AG04449 (cell line): ENCODE measurements around the gene OTUD1.
A peak's percentile ranks its signal among the peaks of the same experiment; 100 is the strongest.
"Not testable (repeated sequence)": the region's sequence is repeated elsewhere in the genome, so short reads cannot be mapped to it uniquely, and the experiment has no call there.

Experiments used
- CTCF ChIA-PET: fragments of 350-600 bp; formaldehyde crosslinking; extraction: SDS; loops from one replicate; lab custom pipeline; 2021; ENCODE audit warnings: antibody characterized with exemption; lab: Yijun Ruan, JAX
- POLR2A ChIA-PET: fragments of 400-600, 350-600 bp; formaldehyde crosslinking; extraction: SDS; loops from one replicate; lab custom pipeline; 2020; ENCODE audit warnings: antibody characterized with exemption, inconsistent platforms; lab: Yijun Ruan, JAX
- DNase-seq: peaks from one replicate; pipeline ENCODE4 v3.0.0-alpha.2; 2010; ENCODE audit warnings: low read depth, low spot score
- H3K4me3 ChIP-seq: 2 replicates; pipeline ENCODE4 v1.5.1; 2011; ENCODE audit warnings: low read depth, mild to moderate bottlenecking, control low read depth, low read length
- TF ChIP-seq, protein P1 (sequence below): IDR thresholded peaks from one replicate; pipeline ENCODE4 v1.5.1; 2011; ENCODE audit warnings: mild to moderate bottlenecking, moderate library complexity, low read length, control low read depth, inconsistent platforms; ENCODE audit not compliant: insufficient read depth; ENCODE audit errors: missing control alignments

OTUD1 gene, protein sequence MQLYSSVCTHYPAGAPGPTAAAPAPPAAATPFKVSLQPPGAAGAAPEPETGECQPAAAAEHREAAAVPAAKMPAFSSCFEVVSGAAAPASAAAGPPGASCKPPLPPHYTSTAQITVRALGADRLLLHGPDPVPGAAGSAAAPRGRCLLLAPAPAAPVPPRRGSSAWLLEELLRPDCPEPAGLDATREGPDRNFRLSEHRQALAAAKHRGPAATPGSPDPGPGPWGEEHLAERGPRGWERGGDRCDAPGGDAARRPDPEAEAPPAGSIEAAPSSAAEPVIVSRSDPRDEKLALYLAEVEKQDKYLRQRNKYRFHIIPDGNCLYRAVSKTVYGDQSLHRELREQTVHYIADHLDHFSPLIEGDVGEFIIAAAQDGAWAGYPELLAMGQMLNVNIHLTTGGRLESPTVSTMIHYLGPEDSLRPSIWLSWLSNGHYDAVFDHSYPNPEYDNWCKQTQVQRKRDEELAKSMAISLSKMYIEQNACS

DNA sequence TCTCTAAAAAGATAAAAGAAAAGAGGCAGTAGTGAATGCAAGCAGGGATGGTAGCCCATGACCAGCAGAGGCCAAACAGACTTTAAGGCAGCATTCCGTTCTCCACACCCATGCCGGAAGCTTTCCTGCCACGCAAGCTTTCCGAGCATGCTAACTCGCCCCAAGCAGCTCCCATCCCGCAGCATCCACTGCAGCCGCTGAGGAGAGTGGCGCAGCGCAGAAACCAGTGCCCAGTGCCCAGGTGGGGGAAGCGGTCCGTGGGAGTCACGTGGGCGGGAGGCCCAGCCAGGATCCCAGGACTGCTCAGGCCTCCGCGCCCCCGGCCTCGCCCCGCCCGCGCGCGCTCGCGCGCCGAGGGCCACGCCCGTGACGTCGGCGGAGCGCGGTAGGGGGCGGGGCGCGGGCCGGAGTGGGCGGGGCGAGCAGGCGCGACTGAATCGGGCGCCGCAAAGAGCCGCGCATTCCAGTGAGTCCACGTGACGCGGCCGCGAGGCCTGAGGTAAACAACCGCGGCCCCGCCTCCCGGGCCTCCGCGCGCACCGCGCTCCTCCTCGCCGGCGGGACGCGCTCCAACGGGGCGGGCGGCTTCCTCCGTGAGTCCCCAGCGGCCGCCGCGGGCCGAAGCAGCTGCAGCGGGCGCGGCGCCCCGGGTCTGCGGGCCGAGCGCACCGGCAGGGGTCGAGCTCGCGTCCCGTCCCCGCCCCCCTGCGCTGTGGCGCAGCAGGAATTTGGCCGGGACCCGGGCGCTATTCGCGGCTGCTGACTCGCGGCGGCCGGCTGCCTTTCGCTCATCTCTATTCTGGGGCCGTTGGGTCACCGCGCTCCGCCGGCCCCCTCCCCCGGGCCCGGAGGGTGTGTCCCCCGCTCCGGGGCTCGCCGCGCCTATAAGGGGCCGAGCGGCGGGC lies at the start of gene OTUD1:
Gene OTUD1, plus strand, starts transcription at position 529 of the 905 bp plus-strand sequence. CDS start 383 bp downstream, outside the sequence.
- DNase-seq: peak; percentile 40
- TF ChIP-seq, protein P1, sequence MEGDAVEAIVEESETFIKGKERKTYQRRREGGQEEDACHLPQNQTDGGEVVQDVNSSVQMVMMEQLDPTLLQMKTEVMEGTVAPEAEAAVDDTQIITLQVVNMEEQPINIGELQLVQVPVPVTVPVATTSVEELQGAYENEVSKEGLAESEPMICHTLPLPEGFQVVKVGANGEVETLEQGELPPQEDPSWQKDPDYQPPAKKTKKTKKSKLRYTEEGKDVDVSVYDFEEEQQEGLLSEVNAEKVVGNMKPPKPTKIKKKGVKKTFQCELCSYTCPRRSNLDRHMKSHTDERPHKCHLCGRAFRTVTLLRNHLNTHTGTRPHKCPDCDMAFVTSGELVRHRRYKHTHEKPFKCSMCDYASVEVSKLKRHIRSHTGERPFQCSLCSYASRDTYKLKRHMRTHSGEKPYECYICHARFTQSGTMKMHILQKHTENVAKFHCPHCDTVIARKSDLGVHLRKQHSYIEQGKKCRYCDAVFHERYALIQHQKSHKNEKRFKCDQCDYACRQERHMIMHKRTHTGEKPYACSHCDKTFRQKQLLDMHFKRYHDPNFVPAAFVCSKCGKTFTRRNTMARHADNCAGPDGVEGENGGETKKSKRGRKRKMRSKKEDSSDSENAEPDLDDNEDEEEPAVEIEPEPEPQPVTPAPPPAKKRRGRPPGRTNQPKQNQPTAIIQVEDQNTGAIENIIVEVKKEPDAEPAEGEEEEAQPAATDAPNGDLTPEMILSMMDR: peak; percentile 31
- CTCF ChIA-PET: interaction anchor here (1.0 to 2.1 kb wide), 3 partner anchors 10 to 124 kb away, joined by 3 to 7 read pairs (median 3); no protein-coding TSS in a partner anchor
- peak within 1 kb of the TSS; percentile 68 for H3K4me3 ChIP-seq
- POLR2A ChIA-PET: interaction anchor here (0.7 to 1.7 kb wide), 3 partner anchors 18 to 106 kb away, joined by 3 to 5 read pairs (median 3); no protein-coding TSS in a partner anchor

DNA sequence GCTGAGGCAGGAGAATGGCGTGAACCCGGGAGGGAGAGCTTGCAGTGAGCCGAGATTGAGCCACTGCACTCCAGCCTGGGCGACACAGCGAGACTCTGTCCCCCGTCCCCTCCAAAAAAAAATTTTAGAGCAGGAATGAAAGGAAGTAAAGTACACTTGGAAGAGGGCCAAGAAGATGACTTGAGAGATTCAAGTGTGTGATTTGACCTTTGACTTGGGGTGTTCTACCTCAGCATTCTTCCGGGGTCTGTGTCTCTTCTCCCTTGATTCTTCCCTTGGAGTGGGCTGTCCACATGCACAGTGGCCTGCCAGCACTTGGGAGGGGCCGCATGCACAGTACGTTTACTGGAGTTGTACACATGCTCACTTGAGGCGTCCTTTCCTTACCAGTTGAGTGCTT lies 48.5 kb upstream of the OTUD1 start:
- not testable (repeated sequence) for DNase-seq

DNA sequence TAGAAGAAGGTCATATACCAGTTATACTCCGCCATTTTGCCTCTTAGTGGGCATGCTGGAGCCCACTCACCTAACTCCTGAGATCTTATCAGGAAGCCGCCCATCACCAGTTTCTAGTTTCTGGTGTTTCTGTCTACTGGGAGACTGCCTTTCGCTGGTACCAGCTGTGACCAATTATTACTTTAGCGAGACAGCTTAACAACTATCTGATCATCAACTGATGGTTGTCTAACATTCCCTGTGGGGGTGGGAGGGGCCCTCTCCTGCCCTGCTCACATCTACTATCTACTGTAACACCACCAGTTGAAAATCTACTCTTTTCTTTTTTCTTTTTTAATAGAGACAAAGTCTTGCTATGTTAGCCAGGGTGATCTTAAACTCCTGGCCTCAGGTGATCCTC lies 48.1 kb upstream of the OTUD1 start:
- CTCF ChIA-PET: interaction anchor here (1.2 kb wide), 1 partner anchor 12 kb away, joined by 4 read pairs; no protein-coding TSS in a partner anchor
- DNase-seq: no peak
- H3K4me3 ChIP-seq: no peak overlapping the region
- POLR2A ChIA-PET: no interaction called here
- TF ChIP-seq, protein P1: no peak

More for the DNA sequence above, 48.5 kb upstream of the OTUD1 start:
- CTCF ChIA-PET, H3K4me3 ChIP-seq, POLR2A ChIA-PET: not testable (repeated sequence)

DNA sequence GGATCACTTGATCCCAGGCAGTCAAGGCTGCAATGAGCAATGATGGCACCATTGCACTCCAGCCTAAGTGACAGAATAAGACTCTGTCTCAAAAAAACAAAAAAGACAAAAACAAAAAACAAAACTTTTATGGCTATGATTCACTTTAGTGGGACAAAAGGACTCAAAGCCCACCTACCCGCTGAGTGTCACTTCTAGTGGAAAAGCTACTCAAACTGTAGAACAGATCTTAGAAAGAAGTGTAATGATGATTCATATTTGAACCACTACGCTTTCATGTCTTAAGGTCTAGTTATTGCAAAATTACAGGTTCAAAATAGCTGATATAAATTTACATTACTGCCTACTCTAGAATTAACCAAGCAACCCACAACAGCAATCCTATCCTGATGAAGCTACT lies 47.1 kb upstream of the OTUD1 start:
- CTCF ChIA-PET: interaction anchor here (1.2 kb wide), 1 partner anchor 11 kb away, joined by 4 read pairs; no protein-coding TSS in a partner anchor
- TF ChIP-seq, protein P1: no peak
- no peak for DNase-seq
- no peak overlapping the region for H3K4me3 ChIP-seq
- POLR2A ChIA-PET: interaction anchor here (0.6 kb wide), 1 partner anchor 293 kb away, joined by 3 read pairs; no protein-coding TSS in a partner anchor

DNA sequence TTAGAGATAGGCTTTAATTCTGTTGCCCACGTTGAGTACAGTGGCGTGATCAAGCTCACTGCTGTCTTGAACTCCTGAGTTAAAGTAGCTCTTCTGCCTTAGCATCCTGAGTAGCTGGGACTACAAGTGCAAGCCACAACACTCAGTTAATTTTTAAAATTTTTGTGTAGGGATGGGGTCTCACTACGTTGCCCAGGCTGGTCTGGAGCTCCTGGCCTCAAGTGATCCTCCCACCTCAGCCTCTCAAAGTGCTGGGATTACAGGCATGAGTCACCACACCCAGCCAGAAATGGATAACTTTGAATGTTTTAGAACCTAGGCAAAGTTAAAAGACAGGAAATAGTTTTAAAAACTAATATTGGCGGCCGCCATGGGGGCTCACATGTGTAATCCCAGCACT lies 43.9 kb upstream of the OTUD1 start:
- DNase-seq: no peak
- TF ChIP-seq, protein P1: no peak
- no peak overlapping the region for H3K4me3 ChIP-seq
- ChIA-PET CTCF (no interaction called here), POLR2A (no interaction called here)

DNA sequence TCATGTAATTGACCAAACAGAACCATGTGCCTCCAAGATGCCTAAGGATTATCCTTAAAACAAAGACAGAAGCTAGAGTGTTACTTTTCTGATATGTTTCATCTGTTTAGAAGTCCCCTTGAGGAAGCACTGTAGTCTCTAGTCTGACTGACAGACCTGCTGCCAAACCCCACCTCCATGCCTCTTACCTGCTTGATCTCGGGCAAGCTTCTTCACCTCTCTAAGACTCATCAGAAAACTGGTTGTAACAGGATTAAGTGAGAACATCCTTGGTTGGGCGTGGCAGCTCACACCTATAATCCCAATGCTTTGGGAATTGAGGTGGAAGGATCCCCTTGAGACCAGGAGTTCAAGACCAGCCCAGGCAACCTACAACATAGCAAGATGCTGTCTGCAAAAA lies 42.2 kb upstream of the OTUD1 start:
- ChIA-PET CTCF (interaction anchor here (0.6 kb wide), 1 partner anchor 1046 kb away, joined by 4 read pairs; no protein-coding TSS in a partner anchor), POLR2A (no interaction called here)
- TF ChIP-seq, protein P1: no peak
- no peak overlapping the region for H3K4me3 ChIP-seq
- no peak for DNase-seq
